OCI-M2 (cell line): ENCODE results near the gene ARFGAP3.
"Not testable (repeated sequence)": the region's sequence is repeated elsewhere in the genome, so short reads cannot be mapped to it uniquely, and the experiment has no call there.

Source experiments
- DNase-seq: peaks from one replicate; lab custom pipeline; 2025; ENCODE audit not compliant: unreplicated experiment; lab: John Stamatoyannopoulos, UW

ARFGAP3 gene

DNA sequence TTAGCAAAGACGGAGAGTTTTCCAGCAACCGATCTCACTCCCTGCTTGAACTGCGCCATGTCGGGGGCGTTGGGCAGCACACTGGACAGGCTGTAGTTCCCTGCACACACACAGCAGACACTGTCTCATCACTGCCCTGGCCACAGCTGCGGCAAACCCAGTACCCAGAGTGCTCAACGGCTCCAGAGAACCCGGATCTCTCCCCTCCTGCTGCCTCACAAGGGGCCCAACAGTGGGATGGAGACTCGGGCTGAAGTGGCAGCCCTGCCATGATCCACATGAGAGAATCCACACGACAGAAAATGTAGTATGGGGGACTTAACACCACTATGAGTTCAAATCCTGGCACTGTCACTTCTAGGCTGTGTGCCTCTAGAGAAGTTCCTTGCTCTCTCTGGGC, 58.0 kb downstream of the ARFGAP3 start:
- DNase-seq: no peak

DNA sequence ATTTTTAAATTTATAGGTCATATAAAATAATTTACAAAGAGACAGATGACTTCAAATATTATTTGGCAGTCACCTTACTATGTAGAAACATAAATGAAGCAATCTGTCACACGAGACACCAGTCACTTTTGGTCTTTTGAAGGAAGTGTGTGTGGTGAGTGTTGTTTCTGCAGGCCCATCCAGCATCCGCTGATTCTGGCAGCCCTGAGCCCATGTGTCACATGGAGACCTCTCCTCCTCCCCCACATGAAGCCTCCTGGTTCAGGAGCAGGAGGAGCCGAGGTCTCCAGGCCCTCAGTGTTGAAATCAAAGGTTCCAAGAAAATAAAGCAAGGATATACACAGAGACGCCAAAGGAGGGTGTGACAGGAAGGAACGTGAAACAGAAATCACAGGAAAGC, 60.1 kb downstream of the ARFGAP3 start:
- DNase-seq: no peak

DNA sequence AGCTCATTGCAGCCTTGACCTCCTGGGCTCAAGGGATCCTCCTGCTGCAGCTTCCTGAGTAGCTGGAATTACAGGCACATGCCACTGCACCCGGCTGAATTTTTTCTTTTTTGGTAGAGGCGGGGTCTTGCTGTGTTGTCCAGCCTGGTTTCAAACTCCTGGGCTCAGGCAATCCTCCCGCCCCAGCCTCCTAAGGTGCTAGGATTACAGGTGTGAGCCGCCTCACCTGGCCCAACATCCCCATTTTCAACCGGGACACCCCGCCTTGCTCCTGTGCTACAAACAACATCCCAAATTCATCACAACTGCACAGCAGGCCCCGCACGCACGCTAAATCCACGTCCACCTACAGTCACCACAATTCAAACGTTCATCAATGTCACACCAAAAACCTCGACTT, 61.0 kb downstream of the ARFGAP3 start:
- DNase-seq: no peak

DNA sequence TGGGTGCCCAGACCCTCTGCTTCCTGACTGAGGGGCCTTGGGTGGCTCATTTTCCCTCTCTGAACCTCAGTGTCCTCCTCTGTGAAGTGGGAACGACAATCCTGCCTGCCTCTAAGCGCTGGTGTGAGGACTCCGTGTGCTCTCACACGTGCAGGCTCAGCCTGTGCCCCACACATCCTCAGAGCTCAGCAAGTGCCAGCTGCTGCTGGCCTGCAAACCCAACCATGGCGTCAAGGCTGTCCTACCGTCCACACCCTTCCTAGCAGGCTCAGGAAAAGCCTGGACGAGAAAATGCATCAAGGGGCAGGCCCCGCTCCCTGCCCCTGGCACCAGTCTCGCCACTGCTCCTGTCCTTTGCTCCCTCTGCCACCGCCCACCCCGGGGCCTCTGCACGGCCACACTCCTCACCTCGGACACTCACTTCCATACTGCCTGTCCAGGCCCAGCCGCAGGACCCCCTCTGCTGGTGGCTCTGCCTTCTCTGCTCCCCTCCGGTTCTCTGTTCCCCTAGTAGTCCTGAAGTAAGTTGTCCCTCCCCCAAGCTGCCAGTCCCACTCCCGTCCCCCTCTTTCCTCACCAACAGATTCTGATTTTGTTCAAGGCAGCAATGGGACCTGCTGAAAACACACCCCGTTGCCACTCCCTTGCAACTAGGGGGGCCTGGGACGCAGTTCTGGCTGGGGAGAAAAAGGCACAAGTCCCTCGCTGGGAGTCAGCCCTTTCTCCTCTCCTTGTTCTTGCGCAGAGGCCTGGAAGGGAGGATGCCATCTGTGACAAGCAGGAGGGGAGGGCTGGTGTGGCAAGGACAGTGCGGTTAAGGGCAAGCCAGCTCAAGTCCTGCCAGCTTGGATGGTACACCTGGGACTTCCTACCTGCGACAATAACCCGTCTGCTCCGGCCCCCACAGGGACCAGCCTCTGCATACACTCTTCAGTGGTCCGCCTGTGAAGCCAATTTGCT, 62.2 kb downstream of the ARFGAP3 start:
- no peak for DNase-seq

DNA sequence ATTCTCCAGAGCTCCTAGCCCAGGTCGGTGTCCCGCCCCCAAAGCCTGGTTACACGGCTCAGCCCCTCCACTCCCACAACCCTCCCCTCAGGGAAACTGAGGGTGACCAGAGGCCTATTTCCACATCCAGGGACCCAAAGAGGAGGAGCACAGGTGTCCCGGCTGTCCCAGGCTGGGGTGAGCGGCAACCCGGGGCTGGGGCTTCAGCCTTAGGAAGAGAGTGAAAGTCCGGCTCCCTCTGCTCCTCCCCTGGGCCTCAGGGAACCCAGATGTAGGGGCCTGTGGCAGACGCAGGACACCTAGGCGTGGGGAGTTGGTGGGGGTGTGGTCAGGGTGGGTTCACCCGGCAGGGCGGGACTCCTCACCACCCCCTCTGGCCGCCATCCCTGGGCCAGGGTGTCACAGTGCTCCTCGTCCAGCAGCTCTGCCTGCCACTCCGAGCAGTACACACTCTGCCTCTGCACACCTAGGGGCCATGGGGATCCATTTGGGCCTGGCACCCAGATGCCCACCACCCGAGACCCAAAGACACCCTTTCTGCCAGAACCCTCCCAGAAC, 63.1 kb downstream of the ARFGAP3 start:
- no peak for DNase-seq

DNA sequence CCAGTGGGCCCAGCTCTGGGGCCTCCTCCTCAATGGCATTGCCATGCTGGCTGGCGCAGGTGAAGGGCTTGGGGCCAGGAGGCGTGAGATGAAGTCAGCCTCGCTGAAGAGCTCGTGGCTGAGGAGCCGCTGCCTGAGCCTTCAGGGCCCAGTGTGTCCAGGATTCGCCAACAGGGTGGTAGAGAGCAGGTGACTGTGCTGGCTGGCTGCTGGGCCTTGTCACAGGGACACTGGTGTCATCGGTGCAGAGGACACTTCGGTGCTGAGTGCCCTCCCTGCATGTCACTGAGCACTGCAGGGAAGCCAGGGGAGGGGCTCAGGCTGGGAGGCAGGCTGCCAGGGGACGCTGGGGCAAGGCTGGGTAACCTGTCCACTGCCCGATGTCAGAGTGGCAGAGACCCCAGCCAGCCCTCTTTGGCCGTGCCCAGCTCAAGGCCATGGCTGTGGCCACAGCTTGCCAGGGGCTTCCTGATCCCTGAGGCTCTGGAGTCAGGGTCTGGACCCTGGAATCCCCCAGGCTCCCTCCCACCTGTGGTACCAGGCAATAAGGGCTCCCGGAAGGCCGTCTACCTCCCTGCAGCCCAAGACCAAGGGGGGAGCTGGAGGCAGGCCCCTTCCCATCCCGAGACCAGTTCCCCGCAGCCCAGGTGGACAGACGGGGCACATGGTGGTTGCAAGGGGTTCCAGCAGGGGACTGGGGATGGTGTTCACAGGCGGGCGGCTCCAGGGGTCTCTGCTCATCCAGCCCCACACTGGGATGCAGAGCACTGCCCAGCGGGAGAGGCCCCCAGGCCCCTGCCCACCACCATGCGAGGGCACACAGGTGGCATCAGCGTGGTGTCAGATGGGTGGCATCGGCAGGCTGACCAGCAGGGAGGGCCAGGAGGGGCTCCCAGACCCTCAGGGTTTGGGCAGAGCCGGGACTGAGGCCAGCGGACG, 63.9 kb downstream of the ARFGAP3 start:
- DNase-seq: no peak

DNA sequence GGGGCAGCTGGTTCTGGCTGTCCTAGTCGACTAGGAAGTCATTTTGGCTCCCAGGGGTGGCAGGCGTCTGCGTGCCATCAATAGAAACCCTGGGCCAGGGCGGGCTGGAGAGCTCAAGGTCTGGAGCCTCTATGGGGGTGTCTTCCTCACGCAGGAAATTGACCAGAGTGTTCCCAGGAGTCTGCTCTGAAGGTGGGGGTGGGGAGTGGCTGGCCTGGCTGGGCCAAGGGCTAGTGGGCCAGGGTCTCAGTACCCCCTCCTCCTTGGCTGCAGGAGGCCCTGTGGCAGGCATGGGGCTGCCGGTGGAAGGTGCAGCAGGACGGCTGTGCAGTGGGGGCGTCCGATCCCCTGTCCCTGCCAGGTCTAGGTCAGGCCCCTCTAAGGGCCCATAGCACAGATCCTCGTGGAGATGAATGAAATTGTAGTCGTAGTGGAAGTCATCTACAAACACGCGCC, 64.6 kb downstream of the ARFGAP3 start:
- DNase-seq: no peak

GRCh38 chr22:42791721-42792452, 65.2 kb downstream of the ARFGAP3 start:
- no peak for DNase-seq

- no peak for DNase-seq
These were observed 68.6 kb downstream of the ARFGAP3 start for GRCh38 chr22:42788466-42788865.

- no peak for DNase-seq
These were observed 69.1 kb downstream of the ARFGAP3 start for GRCh38 chr22:42788021-42788420.

- DNase-seq: no peak
These were observed 69.7 kb downstream of the ARFGAP3 start for GRCh38 chr22:42787357-42787736.

DNA sequence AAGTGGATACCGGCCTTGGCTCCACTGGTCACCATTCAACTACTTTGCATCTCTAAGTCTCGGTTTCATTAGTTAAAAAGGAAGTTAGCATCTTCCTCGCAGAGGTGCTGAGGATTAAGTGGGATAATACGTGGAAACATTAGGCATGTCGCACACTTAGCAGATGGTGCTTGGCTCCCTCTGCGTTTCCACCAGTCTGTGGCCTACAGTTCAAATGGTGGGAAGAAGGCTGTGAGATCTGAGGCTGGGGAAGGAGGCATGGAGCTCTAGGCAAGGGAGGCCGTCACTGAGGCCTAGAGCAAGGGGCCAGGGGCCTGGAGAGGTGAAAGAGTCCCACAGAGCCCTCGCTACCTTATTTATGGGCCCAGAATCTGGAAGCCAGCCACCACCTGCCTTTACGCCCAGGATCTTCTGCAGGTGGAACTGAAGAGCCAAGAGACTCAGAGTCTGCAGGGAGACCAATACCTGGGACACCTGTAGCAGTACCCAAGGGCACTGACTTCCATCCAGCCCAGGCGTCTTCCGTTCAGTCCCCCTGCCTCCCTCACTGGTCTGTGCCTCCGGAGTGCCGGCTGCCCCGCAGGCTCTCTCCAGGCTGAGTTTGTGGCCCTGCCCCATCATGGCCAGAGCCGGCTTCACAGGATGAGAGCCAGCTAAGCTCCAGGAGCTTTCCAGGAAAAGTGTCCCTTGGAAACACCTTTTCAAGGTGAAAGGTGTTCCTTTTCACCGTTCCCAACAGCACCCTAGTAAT, 70.3 kb downstream of the ARFGAP3 start:
- DNase-seq: no peak

GRCh38 chr22:42785706-42786499, 71.2 kb downstream of the ARFGAP3 start:
- DNase-seq: no peak

DNA sequence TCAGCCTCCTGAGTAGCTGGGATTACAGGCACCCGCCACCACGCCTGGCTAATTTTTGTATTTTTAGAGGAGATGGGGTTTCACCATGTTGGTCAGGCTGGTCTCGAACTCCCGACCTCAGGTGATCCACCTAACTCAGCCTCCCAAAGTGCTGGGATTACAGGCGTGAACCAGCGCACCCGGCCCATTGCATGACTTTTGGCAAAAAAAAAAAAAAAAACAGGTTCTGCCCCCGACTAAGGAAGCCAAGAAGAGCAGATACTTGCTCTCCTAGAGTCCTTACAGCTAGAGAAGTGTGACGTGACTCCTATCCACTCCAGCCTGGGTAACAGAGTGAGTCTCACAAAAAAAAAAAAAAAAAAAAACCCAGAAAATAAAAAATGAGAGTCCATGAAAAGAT, 74.8 kb downstream of the ARFGAP3 start:
- DNase-seq: not testable (repeated sequence)

GRCh38 chr22:42780070-42780540, 77.0 kb downstream of the ARFGAP3 start:
- DNase-seq: peak; percentile 64

DNA sequence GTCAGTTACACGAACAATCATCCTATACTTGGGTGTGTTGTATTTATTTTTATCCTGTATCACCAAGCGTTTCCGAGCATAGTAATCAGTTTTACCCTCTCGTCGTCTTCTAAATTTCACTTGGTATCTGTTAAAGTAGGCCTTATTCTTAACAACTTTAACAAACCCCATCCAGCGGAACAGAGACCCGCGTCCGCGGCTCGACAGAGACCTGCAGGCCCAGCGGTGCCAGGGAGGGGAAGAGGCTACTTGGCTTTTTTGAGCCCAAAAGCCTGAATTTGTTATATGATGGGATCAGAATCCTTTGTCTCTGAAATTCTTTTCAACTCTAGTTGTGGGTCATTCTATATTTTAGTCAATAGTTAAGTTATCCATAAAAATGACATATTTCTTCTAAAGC, 79.9 kb downstream of the ARFGAP3 start:
- no peak for DNase-seq

DNA sequence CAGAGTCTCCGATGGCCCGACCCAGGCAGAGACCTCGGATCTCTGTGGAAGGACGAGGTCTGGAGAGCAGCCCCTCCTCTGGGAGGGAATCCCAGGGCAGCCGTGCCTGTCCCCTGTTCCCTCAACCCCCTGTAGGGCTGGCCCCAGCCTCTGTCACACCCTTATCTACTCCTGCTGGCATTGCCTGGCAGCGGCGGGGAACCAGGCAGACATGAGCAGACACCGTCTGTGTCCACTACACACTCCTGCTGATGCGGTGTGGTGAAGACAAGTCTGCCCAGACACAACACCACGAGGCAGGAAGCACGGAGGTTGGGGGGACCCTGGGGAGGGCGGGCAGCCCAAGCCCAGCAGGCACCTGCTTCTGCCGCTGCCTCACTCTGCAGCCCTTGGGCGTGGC, 83.9 kb downstream of the ARFGAP3 start:
- no peak for DNase-seq

DNA sequence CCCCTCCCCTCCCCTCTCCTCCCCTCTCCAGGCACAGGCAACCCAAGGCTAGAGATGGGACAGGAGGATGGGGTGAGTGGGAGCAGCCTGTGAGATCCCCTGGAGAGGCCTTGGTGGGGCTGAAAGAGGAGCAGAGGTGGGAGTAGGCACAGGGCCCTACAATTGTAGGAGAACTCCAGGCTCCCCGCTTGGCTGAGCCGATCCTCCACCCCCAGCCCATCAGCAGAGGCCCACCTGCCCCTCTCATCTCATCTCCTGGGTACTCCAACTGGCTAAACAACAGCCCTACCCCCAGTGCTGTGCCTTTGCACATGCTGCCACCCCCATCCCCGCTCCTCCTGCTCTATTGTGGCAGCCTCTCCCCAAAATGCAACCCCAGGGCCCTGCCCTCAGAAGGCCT, 84.4 kb downstream of the ARFGAP3 start:
- DNase-seq: no peak
